T-helper 22 cell (primary cell): ENCODE results near the gene SPACA4.

Experiments used
- DNase-seq: peaks from one replicate; pipeline ENCODE4 v3.0.0-alpha.2; 2020; ENCODE audit warnings: low read depth

Gene SPACA4

DNA sequence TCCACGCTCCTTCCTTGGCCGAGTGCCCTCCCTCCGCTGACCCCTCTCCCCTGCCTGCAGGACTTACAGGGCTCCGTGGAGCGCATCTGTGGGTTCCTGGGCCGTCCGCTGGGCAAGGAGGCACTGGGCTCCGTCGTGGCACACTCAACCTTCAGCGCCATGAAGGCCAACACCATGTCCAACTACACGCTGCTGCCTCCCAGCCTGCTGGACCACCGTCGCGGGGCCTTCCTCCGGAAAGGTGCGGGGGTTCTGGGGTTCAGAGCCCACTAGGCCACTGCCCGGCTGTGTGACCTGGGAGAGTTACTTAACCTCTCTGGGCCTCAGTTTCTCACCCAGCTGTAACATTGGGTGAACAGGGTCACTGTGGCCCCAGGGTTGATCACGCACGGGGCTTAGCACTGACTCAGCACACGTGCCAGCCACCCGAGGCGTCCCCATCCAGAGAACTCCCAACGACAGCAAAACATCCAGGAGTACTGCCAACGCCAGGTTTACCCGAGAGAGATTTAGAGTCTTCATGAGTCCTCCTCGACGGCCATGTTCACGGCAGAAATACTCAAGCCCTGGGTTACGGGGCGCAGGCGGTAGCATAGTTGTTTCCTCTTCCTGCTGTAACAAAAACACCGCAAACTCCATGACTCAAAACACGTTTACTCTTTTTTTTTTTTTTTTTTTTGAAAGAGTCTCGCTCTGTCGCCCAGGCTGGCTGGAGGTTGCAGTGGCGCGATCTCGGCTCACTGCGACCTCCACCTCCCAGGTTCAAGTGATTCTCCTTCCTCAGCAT is 9.7 kb upstream of the SPACA4 start:
- DNase-seq = peak; percentile 38

DNA sequence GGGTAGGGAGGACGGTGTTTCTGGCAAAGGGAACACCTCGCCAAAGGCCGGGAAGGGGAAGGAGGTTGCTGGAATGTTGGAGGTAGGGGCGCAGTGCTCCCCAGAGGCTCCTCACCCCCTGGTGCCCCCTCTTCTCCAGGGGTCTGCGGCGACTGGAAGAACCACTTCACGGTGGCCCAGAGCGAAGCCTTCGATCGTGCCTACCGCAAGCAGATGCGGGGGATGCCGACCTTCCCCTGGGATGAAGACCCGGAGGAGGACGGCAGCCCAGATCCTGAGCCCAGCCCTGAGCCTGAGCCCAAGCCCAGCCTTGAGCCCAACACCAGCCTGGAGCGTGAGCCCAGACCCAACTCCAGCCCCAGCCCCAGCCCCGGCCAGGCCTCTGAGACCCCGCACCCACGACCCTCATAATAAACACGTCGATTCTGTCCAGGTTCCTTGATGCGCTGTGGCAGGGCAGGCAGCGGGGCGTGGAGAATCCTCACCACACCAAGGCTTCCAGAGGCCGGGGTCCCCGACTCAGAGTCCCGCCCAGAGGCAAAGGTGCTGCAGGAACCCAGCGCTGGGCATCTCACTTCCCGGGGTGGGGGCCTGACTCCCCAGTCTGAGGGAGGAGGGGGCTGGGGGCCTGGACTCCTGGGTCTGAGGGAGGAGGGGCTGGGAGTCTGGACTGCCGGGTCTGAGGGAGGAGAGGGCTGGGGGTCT is 7.4 kb upstream of the SPACA4 start:
- no peak for DNase-seq

DNA sequence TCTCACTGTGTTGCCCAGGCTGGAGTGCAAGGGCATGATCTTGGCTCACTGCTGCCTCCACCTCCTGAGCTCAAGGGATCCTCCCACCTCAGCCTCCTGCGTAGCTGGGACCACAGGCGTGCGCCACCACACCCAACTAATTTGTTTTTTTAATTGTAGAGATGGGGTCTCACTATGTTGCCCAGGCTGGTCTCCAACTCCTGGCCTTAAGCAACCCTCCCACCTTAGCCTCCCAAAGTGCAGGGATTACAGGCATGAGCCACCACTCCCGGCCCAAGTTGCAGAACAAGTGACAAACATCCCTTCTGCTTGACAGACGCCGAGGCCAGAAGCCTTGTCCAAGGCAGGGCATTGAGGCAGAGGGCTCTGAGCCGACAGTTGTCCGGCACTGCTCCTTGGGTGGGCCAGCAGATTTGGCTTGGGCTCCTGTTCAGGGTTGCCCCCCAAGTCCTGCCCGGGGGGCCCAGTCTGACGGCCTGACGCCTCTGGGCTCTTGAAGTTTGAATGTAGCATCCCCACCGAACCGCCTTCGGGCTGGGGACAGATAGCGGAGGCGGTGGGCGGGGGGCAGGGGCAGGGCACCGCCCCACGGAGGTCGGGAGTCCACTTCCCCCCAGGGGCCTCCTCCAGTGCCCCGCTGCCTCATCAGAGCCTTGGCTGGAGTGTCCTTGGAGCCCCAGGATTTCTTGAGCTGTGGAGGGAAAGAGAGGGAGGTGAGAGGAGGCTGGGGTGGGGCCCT is 5.7 kb upstream of the SPACA4 start:
- no peak for DNase-seq

DNA sequence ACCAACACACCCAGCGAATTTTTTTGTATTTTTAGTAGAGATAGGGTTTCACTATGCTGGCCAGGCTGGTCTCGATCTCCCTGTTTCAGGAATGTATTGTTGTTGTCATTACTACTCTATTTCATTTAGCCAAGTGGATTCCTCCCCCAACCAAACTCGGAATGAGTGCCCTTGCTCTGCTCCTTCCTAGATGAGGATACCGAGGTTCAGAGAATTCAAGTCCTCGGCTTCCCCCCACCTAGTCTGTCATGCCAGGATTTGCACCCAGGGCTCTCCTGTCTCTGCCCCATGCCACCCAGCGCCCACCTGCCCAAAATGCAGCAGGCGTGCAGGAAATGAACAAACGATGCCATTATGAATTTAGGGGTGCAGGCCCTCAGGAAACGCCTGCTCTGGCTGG is 3.5 kb upstream of the SPACA4 start:
- DNase-seq = no peak

DNA sequence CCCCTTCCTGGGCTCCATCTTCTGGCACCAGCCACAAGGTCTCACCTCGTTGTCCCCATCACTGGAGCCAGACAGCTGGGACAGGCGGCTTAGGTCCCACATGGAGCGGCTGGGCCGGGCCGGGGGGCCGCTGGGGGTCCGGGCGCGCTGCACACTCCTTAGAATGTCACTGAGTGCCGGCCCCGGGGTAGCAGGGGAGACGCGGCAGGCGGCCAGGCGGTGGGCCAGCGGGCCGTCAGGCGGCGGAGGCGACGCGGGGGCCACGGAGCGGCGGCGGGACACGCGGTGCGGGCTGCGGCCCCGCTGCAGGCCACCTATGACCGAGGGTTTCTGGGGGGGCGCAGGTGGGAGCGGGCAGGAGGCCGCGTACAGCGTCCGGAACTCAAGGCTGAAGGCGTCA is 3.1 kb upstream of the SPACA4 start:
- DNase-seq = no peak

DNA sequence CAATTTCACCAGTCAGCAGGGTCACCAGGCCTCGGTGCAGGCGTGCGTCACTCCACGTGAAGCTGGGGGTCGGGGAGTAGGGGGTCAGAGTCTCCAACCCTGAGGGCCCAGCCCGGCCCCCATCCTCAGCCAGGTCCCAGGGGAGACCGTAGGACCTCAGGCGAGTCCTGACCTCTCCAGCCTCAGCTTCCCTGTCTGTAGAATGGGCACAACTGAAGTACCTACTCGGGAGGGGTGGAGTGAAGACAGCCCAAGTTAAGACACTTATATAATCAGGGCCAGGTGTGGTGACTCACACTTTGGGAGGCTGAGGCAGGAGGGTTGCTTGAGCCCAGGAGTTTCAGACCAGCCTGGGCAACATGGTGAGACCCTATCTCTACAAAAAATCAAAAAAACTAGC is 2.7 kb upstream of the SPACA4 start:
- no peak for DNase-seq

DNA sequence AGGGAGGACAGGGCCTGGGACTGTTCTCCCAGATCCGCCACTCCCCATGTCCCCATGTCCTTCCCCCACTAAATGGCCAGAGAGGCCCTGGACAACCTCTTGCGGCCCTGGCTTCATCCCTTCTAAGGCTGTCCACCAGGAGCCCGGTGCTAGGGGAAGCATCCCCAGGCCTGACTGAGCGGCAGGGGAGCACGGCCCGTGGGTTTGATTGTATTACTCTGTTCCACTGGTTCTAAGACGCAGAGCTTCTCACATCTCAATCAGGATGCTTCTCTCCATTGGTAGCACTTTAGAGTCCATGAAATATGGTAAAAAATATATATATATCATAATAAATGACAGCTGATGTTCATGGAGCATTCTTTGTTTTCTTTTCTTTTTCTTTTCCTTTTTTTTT is 815 bp downstream of the SPACA4 start:
- DNase-seq = no peak

DNA sequence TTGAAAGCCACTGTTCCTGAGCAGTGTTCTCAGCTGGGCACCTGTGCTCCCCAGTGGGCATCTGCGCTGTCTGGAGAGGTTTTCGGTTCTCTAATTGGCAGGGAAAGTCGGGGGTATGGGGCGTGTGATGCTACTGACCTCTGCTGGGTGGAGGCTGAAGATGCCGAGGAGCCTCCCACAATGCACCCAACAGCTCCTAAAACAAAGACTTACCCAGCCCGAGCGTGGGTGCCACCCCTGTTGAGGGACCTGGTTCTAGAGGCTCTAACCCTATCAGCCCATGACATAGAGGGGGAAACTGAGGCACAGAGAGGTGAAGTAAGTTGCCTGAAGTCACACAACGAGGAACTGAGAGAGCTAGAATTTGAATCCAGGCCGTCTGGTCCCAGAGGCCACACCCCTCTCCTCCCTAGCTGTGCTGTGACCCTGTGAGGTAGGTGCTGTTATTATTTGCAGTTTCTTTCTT is 2.3 kb downstream of the SPACA4 start:
- no peak for DNase-seq

DNA sequence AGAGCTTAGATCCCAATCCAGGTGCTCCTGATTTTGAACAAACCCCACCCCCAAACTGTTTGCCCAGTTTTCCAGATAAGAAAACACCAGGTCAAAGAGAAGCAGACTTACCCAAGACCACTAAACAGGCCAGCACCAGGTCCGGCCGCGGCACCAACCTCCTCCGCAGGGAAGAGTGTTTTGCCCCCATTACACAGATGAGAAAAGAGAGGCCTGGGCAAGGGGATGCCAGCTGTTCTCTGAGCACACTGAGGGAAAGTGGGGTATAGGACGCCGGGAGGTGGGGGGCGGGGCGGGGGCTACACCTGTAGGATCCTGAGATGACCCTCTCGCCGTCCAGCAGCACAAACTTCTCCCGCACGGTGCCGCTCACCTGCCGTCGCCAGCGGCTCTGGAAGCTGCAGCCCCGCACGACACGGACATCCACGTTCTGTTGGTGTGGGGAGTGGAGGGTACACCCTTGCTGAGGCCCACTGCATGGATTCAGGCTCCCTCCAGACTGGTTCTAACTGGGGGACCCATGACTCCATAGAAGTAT is 3.1 kb downstream of the SPACA4 start:
- DNase-seq = no peak

DNA sequence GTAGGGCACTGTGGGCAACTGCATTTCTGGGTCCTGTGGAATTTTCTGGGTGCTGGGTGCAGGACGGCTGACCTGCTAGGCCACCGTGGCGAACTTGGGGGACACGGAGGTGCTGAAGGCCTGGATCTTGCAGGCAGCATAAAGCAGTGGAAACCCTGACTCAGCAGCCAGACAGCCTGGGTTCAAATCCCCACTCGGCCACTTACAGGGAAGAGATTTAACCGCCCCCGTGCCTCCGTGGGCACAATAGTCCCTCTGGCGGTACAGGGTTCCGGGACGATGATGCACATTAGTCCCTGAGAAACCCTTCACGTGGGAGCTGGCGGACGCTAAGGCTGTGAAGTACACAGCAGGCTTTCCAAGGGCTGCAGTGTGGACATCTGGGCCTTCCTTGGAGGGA is 5.3 kb downstream of the SPACA4 start:
- DNase-seq = no peak

DNA sequence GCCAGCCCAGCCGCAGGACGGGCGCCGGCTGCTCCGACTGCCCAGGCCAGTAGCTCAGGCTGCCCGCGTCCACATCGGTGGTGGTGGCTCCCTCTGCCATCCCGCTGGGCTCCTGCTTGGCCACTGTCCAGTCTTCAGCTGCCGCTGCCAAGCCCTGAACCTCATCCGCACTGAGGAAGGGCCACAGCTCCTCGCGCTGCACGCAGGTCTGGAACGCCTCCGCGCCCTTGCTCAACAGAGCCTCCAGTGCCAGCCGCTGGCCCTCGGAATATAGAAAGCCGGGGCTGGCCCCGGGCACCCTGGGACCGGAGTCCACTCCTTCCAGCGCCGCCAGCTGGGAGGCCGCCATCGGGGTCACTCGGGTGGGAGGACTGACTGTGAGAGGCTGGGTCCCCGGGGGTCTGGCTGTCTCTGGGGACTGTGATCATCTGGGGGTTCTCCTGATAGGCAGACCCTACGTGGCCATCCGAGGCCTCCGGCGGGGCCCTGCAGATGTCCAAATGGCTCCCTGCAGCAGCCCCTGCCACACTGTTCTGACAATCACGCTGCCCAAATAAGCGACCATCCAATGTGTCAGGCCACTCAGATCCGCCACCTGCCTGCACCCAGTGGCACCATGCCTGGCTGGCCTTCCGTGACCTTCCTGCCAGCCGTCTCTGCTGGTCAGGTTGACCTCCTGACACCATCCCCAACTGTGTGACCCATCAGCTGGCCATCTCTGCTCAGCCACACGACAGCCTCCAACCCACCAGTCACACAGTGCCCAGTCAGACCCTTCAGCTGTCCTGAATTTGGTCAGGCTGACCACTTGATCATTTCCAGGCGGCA is 6.7 kb downstream of the SPACA4 start:
- DNase-seq = no peak

DNA sequence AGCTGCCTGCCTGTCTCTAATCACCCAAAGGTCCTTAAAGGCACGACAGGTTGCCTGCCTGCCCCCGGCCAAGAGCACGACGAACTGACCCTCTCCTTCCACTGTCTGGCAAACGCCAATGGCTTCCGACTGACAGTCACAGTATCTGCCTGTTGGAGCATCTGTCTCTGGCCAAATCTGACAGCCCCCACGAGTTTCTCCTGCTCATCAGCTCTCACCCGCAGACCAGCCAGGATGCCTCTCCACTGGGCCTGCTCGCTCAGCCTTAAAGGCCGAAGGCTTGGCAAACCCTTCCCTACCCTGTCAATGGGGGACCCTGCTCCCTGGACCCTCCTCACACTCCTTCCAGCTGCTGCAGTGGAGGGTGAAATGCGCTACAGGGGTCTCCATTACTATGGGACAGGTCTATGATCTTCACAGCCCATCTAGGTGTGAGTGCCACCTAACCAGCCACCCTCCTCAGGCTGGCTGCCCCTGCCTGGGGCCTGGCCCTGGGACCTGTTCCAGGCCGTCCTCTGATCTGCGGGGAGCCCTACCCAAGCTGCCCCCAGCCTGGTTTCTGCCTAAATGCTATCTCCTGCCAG is 7.4 kb downstream of the SPACA4 start:
- DNase-seq = no peak

DNA sequence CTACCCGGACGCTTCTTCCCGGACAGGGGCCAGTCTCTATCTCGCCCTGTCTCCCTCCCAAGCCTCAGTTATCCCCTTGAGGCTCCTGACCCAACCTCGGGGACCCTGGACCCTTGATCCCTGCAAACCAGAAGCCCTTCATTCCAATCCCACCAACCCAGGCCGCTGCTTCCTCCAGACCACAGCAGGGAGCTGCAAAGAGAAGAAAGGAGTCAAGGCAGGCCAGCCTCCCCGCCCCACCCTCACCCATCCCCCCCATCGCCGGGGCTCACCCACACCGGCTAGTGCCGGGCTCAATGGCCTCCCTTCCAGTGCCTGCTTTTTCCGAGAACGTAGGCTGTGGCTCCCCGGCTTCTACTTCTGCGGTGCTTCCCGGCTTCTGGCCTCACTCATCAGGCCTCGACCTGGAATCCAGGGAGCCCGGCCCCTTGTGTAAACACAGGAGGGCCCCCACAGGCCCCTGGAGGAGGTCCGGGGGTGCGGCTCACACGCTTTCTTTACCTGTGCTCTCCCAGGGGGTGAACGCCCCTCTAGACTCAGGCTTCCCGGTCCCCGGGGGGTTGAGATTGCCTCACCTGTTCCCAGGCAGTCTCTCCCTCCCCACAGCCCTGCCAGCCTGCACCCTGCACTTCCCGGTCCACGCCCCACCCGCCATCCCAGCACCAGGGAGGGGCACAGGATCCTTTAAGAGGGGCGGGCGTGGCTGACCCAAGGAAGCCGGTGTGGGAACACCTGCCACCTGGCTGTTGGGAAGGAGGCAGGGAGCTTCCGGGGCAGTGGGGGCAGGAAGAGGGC is 8.1 kb downstream of the SPACA4 start, which contains the start of gene FAM83E:
TSS of gene FAM83E (minus strand) at position 641 of the 795 bp plus-strand sequence. CDS start 1,704 bp downstream, outside the sequence.
- DNase-seq = no peak

DNA sequence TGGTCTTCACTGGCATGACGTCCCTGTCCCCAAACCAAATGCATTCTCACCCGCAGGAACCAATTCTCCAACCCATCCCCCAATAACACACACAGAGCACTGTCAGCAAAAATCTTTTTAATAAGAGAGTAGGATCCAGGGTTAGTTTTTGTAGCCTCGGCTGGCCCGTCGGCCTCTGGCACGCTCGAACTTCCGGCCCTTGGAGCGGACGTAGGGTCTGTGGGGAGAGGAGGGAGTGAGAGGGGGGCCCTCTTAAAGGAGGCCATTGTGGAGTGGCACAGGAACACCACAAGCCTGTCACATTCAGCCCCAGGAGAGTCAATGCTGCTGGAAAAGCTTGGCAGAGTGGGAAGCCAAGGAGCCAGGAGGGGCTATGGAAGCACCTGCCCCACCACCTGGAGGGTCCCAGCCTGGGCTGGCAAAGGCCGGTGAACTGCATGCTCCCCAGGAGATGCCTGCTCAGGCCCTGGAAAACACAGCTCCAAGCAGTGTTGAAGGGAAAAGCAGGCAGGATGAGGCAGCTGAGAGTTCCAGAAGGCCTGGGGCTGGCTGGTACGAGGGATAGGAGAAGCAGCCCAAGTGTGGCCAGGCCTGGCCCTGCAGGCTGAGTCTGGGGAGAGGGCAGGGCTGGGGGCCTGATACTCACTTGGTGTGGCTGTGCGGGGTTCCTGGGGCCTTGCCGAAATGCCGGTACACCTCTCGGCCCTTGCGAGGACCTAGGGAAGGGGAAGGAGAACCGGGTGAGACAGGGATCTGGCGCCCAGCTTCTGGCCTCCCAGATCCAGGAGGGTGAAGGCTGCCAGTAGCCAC is 8.9 kb downstream of the SPACA4 start:
- no peak for DNase-seq

DNA sequence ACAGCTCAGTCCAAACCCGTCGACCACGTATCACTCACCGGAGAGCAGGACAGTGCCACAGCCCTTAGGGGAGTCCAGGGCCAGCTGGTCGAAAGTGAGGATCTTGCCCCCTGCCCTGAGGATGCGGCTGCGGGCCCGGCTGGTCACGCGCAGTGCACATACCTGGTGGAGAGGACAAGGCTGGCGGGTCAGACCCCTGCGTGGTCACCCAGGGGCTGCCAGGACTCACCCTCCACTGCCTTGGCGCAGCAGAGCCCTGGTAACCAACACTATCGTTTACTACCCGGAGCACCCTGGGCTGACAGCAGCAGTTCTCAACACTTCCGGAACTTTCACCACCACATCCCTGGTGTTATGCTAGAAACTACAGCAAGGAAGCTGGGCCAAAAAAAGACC is 9.5 kb downstream of the SPACA4 start:
- no peak for DNase-seq

DNA sequence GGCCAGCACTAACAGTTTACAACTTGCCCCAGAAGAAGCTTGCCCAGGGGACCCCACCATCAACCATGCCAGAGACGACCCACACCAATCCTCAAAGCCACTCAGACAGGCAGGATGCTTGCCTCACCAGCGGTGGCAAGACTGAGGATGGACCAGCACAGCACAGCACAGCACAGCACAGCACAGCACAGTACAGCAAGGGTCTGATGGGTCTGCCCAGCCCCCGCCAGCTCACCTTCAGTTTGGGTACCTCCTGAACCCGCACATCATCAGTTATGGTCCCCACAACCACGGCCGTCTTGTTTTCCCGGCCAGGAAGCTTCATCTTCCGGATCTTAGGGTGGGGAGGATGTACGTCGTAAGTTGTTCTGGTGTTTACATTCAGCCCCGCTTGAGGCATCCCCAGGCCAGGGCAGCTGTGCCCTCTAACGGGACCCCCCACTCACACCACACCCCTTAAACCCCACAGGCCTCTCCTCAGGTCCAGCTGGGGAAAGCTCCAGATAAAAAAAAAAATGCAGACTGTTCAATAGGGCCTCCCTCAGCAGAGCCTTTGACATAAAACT is 10.0 kb downstream of the SPACA4 start:
- no peak for DNase-seq

DNA sequence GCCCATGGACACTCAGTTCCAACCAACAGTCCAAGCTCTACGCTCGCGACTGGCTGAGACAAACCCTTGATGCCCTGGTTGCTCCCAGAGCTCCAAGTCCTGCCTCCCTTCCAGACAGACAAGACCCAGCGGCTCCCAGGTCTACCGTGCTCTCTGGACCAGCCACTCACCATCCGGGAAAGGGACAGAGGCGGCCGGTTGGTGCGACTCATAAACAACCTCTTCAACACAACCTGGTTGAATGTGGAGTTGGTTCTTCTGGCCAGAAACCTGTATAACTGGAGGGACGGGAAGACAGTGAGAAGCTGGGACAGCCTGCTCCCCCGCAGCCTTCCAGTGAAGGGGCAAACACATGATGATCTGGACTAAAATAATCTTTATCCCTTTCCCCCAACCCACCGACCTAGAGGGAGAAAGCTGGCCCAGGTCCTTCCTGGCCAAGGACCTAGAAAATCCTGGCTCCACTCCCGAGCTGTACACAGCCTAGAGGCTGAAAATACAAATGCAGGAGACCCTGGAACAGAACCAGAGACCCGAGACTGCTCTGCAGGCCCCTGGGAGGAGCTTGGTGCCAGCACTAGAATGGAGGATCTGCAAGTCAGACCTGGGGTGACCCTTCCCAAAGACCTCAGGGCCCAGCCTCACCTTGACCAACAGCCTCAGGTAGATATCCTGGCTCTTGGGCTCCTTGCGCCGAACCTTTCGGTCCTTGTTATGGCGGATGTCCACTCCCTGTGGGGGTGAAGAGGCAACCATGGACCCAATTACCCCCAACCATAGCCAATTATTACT is 10.8 kb downstream of the SPACA4 start:
- no peak for DNase-seq

DNA sequence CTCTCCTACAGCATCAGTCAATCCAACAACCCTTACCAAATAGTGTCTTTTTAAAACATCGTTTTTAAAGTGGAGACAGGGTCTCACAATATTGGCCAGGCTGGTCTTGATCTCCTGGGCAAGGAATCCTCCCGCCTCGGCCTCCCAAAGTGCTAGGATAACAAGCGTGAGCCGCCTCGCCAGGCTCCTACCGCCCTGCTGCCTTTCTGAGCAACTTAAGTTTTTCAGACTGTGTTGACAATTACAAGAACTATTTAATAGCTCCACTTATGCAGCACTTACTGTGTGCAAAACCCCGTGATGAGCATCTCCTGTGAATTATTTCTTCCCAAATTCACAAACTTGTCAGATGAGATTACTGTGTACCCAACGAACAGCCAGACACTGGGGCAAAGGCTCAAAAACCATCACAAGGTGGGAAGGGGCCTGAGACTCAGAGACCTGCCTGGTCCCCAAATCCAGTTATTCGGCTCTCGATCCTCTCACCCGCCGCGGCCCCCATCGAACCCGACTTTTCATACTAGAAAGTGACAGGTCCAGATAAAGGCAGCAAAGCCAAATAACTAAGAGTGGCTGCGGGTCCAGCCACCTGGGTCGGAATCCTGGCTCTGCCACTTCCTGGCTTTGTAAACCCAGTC is 11.9 kb downstream of the SPACA4 start:
- DNase-seq = no peak
